ENCODE data around the gene SPRR2D.

DNA sequence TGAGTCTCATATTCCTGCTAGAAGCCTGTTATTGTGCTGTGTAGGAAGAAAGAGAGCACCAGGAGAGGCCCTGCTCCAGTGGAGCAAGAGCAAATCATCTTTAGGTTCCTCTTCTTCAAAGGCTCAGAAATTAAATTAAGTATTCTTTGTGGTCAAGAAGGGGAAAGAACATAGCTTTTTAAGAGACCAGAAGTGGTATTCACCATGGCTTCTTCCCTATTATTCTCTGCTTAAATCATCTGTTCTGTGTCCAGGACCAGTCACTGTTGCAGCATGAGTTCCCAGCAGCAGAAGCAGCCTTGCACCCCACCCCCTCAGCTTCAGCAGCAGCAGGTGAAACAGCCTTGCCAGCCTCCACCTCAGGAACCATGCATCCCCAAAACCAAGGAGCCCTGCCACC, 8.8 kb downstream of the SPRR2D start:
- TF ChIP-seq, protein P1, sequence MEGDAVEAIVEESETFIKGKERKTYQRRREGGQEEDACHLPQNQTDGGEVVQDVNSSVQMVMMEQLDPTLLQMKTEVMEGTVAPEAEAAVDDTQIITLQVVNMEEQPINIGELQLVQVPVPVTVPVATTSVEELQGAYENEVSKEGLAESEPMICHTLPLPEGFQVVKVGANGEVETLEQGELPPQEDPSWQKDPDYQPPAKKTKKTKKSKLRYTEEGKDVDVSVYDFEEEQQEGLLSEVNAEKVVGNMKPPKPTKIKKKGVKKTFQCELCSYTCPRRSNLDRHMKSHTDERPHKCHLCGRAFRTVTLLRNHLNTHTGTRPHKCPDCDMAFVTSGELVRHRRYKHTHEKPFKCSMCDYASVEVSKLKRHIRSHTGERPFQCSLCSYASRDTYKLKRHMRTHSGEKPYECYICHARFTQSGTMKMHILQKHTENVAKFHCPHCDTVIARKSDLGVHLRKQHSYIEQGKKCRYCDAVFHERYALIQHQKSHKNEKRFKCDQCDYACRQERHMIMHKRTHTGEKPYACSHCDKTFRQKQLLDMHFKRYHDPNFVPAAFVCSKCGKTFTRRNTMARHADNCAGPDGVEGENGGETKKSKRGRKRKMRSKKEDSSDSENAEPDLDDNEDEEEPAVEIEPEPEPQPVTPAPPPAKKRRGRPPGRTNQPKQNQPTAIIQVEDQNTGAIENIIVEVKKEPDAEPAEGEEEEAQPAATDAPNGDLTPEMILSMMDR (IDR thresholded peaks at IDR 0.05): no peak
- TF ChIP-seq POLR2A (IDR thresholded peaks at IDR 0.05): no peak
